GM12878 (cell line): ENCODE results near the gene TRPM6. TPM values are rescaled to one million over a fixed set of nuclear protein-coding genes. Genes with fewer than 3 reads are reported as not detected.

Experiments
- ATAC-seq: fragments of 200-7000 bp; cut with Tn5 transposase; 3 replicates; pipeline ENCODE4 v1.9.1; 2020; ENCODE audit warnings: mild to moderate bottlenecking, moderate library complexity
- BruUV-seq: library from RNA; stranded (reverse); fragments of 400-500 nt; replicated peaks from 2 replicates; lab custom pipeline; 2021; lab: Mats Ljungman, UMichigan
- CTCF ChIA-PET: fragments of 300-600 bp; sonication (Branson Sonifier 250); formaldehyde crosslinking; extraction: SDS; loops from one replicate; lab custom pipeline; 2021; ENCODE audit warnings: inconsistent platforms; lab: Yijun Ruan, JAX
- POLR2A ChIA-PET: fragments of 350-600 bp; formaldehyde crosslinking; extraction: SDS; loops from one replicate; lab custom pipeline; 2021; ENCODE audit warnings: inconsistent platforms; lab: Charles Lee
- RAD21 ChIA-PET: fragments of 300-600 bp; sonication (Branson Sonifier 250); formaldehyde crosslinking; loops from one replicate; lab custom pipeline; 2023; ENCODE audit warnings: antibody characterized with exemption; ENCODE audit not compliant: unreplicated experiment; lab: Charles Lee
- SMC1A ChIA-PET: fragments of 300-600 bp; sonication (Branson Sonifier 250); formaldehyde crosslinking; loops from one replicate; lab custom pipeline; 2023; ENCODE audit not compliant: unreplicated experiment, uncharacterized antibody; lab: Charles Lee
- DNase-seq: peaks from one replicate; pipeline ENCODE4 v3.0.0-alpha.2; 2011; ENCODE audit warnings: low read depth, low spot score
- FAIRE-seq: peaks from 3 replicates; lab custom pipeline; 2011; peaks lifted over from hg19 to GRCh38; lab: Jason Lieb, UNC
- H2AFZ ChIP-seq: 2 replicates; pipeline ENCODE4 v1.6.0; 2011; ENCODE audit warnings: low read depth, low read length, control low read depth; ENCODE audit not compliant: control insufficient read depth
- H3K27ac ChIP-seq: 2 replicates; pipeline ENCODE4 v1.5.1; 2011; ENCODE audit warnings: control low read depth; ENCODE audit not compliant: control insufficient read depth, insufficient read depth
- H3K27me3 ChIP-seq, 2 experiments: replicated peaks in 1 of 2; 2 replicates each; pipeline versions ENCODE4 v1.6.0 to v1.6.1; 2011; ENCODE audit warnings: low read length in 1 of 2; ENCODE audit not compliant: control insufficient read depth in 2 of 2, insufficient read depth in 2 of 2
- H3K36me3 ChIP-seq, 2 experiments: 2 replicates each; pipeline ENCODE4 v1.5.1; 2011; ENCODE audit warnings: low read length in 1 of 2; ENCODE audit not compliant: control insufficient read depth in 2 of 2, insufficient read depth in 2 of 2
- H3K4me1 ChIP-seq: 2 replicates; pipeline ENCODE4 v1.6.1; 2011; ENCODE audit warnings: mild to moderate bottlenecking, low read length, moderate library complexity, mixed read lengths; ENCODE audit not compliant: control insufficient read depth, insufficient read depth
- H3K4me2 ChIP-seq: 2 replicates; pipeline ENCODE4 v1.6.0; 2011; ENCODE audit warnings: control low read depth; ENCODE audit not compliant: control insufficient read depth, insufficient read depth
- H3K4me3 ChIP-seq: fragments of 200-600 bp; sonication (generic); 2 replicates; pipeline ENCODE4 v1.5.1; 2016
- H3K79me2 ChIP-seq: 2 replicates; pipeline ENCODE4 v1.6.0; 2011; ENCODE audit warnings: low read length; ENCODE audit not compliant: control insufficient read depth, insufficient read depth
- H3K9ac ChIP-seq: 2 replicates; pipeline ENCODE4 v1.8.0; 2011; ENCODE audit warnings: low read length, control low read depth, mixed read lengths; ENCODE audit not compliant: control insufficient read depth, insufficient read depth
- H3K9me3 ChIP-seq: replicated peaks from 3 replicates; pipeline ENCODE4 v1.5.1; 2011; ENCODE audit warnings: mild to moderate bottlenecking, low read length; ENCODE audit not compliant: control insufficient read depth, insufficient read depth
- H4K20me1 ChIP-seq: 2 replicates; pipeline ENCODE4 v1.6.0; 2011; ENCODE audit not compliant: control insufficient read depth, insufficient read depth
- BACH1 ChIP-seq: fragments of 450-650 bp; IDR thresholded peaks from 2 replicates; pipeline ENCODE4 v1.6.1; 2017; ENCODE audit warnings: mild to moderate bottlenecking, borderline replicate concordance
- BCL11A ChIP-seq: IDR thresholded peaks from 2 replicates; pipeline ENCODE4 v1.6.1; 2011; ENCODE audit warnings: low read depth, low read length
- DPF2 ChIP-seq: fragments of 450-650 bp; IDR thresholded peaks from 2 replicates; pipeline ENCODE4 v1.6.1; 2017; ENCODE audit warnings: mild to moderate bottlenecking
- EED ChIP-seq: sonication (generic); IDR thresholded peaks from 2 replicates; pipeline ENCODE4 v1.6.1; 2016; ENCODE audit warnings: antibody characterized with exemption, low read depth
- IKZF2 ChIP-seq, 2 experiments: fragments of 450-650 bp; IDR thresholded peaks; 2 replicates each; pipeline ENCODE4 v1.6.1; 2017; ENCODE audit warnings: mild to moderate bottlenecking in 2 of 2, moderate library complexity in 2 of 2
- JUNB ChIP-seq: IDR thresholded peaks from 2 replicates; pipeline ENCODE4 v1.6.1; 2016; ENCODE audit warnings: antibody characterized with exemption, mild to moderate bottlenecking
- LARP7 ChIP-seq: fragments of 450-650 bp; IDR thresholded peaks from 2 replicates; pipeline ENCODE4 v1.6.1; 2017; ENCODE audit warnings: mild to moderate bottlenecking
- PAX8 ChIP-seq: fragments of 450-650 bp; IDR thresholded peaks from 2 replicates; pipeline ENCODE4 v1.6.1; 2017; ENCODE audit warnings: mild to moderate bottlenecking, moderate library complexity
- PBX3 ChIP-seq: IDR thresholded peaks from 2 replicates; pipeline ENCODE4 v1.6.1; 2011; ENCODE audit warnings: mild to moderate bottlenecking, low read depth, low read length, moderate library complexity; ENCODE audit not compliant: insufficient replicate concordance
- PKNOX1 ChIP-seq: fragments of 450-650 bp; IDR thresholded peaks from 2 replicates; pipeline ENCODE4 v1.6.1; 2016; ENCODE audit warnings: mild to moderate bottlenecking
- RBBP5 ChIP-seq: fragments of 200-600 bp; sonication (generic); conservative IDR thresholded peaks from 2 replicates; pipeline ENCODE4 v1.6.1; 2016
- RUNX3 ChIP-seq: IDR thresholded peaks from 2 replicates; pipeline ENCODE4 v1.6.1; 2012; ENCODE audit warnings: low read length, inconsistent platforms
- TARDBP ChIP-seq: IDR thresholded peaks from 2 replicates; pipeline ENCODE4 v1.6.1; 2016; ENCODE audit warnings: borderline replicate concordance
- WGBS: methylation state at CpG from one replicate; pipeline ENCODE4 v1.1.6; 2016; ENCODE audit warnings: low lambda C conversion rate; ENCODE audit not compliant: insufficient replicate concordance, insufficient coverage; ENCODE audit errors: missing lambda C conversion rate; 5-methylcytosine and 5-hydroxymethylcytosine counted together
- in situ Hi-C: fragments of 300-500 bp; cut with MboI; formaldehyde crosslinking; loops from 9 replicates; pipeline ENCODE4 v1.14.3; 2018; ENCODE audit warnings: mixed read lengths
- intact Hi-C: fragments of 100-400 bp; cut with micrococcal nuclease; formaldehyde crosslinking; loops from one replicate; pipeline ENCODE4 v1.14.2; 2022; ENCODE audit not compliant: unreplicated experiment
- polyA plus RNA-seq, 11 experiments: library from polyadenylated mRNA; depleted of rRNA in 4 of 11; unstranded in 6 of 11; stranded (reverse) in 5 of 11; fragments of >200 nt; fragmentation: Nextera tagmentation in 4 of 11; fragmentation: Illumina TruSeq in 1 of 11; extraction: Ambion mirVana in 4 of 11; extraction: Trizol in 1 of 11; gene quantifications; 1 replicate in 1 of 11; 2 replicates in 10 of 11; pipeline versions ENCODE4 v1.2.1 to v1.2.3, GENCODE V29; 2011 to 2016; ENCODE audit warnings: inconsistent platforms in 2 of 11, missing spikeins in 2 of 11, low read depth in 1 of 11
- total RNA-seq, 4 experiments: library from RNA; depleted of rRNA in 3 of 4; stranded (reverse); fragments of >200 nt in 3 of 4; fragmentation: Illumina TruSeq in 1 of 4; extraction: Trizol in 1 of 4; gene quantifications; 2 replicates each; pipeline versions ENCODE4 v1.2.1 to v1.2.3, GENCODE V29; 2013 to 2021
- TF ChIP-seq, protein P1 (sequence below): fragments of 450-650 bp; IDR thresholded peaks from 2 replicates; pipeline ENCODE4 v1.6.1; 2017; ENCODE audit warnings: mild to moderate bottlenecking

Gene TRPM6
- total and polyA plus RNA-seq, 10 of the 15 experiments (the other 5 are each of a cell fraction or from before 2014, with no cell fraction given) = under 0.01 to 0.34 (median 0.05) TPM; not detected in 1

DNA sequence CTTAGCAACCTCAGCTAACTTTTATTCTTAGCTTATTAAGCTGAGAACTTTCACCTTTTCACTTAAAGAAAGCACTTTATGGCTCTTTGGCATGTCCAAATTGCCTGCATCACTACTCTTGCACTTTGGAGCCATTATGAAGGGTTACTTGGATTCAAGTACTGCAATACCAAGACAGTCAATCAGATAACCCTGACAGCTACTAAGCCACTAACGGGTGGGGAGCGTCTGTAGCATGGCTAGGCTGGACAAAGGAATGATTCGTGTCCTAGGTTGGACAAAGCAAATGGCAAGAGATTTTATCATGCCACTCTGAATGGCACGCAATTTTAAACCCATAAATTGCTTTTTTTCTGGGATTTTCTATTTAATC lies 39.6 kb downstream of the TRPM6 start:
- ChIA-PET RAD21 (no interaction called here), POLR2A (no interaction called here), SMC1A (no interaction called here), CTCF (interaction anchor here (1.8 kb wide), 1 partner anchor 69 kb away, joined by 3 read pairs; no protein-coding TSS in a partner anchor)
- no peak for TF ChIP-seq BACH1
- no peak for TF ChIP-seq RBBP5
- TF ChIP-seq, protein P1, sequence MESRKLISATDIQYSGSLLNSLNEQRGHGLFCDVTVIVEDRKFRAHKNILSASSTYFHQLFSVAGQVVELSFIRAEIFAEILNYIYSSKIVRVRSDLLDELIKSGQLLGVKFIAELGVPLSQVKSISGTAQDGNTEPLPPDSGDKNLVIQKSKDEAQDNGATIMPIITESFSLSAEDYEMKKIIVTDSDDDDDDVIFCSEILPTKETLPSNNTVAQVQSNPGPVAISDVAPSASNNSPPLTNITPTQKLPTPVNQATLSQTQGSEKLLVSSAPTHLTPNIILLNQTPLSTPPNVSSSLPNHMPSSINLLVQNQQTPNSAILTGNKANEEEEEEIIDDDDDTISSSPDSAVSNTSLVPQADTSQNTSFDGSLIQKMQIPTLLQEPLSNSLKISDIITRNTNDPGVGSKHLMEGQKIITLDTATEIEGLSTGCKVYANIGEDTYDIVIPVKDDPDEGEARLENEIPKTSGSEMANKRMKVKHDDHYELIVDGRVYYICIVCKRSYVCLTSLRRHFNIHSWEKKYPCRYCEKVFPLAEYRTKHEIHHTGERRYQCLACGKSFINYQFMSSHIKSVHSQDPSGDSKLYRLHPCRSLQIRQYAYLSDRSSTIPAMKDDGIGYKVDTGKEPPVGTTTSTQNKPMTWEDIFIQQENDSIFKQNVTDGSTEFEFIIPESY = no peak
- no peak for TF ChIP-seq LARP7
- H3K4me3 ChIP-seq = no peak overlapping the region
- 60% methylated on average over 4 of the region's 4 CpGs for WGBS
- peak; percentile 63 for ATAC-seq
- no peaks in the 10 kb centered on the region for H3K27me3 ChIP-seq
- intact Hi-C loops (loop anchor here (5.0 kb wide), 1 partner anchor 229 kb away; no protein-coding TSS in a partner anchor), in situ Hi-C loops (no loop called here)
- no peaks in the 10 kb centered on the region for H3K9me3 ChIP-seq
- no peaks in the 10 kb centered on the region for H3K4me1 ChIP-seq
- no peaks in the 10 kb centered on the region for H3K36me3 ChIP-seq
- no peak for DNase-seq
- no peak for FAIRE-seq
- no peak overlapping the region for H2AFZ ChIP-seq
- no peak overlapping the region for H3K27ac ChIP-seq
- no TSS peak for BruUV-seq
- H3K4me2 ChIP-seq = no peak overlapping the region
- no peaks in the 10 kb centered on the region for H3K79me2 ChIP-seq
- no peaks in the 10 kb centered on the region for H4K20me1 ChIP-seq
- H3K9ac ChIP-seq = no peak overlapping the region

DNA sequence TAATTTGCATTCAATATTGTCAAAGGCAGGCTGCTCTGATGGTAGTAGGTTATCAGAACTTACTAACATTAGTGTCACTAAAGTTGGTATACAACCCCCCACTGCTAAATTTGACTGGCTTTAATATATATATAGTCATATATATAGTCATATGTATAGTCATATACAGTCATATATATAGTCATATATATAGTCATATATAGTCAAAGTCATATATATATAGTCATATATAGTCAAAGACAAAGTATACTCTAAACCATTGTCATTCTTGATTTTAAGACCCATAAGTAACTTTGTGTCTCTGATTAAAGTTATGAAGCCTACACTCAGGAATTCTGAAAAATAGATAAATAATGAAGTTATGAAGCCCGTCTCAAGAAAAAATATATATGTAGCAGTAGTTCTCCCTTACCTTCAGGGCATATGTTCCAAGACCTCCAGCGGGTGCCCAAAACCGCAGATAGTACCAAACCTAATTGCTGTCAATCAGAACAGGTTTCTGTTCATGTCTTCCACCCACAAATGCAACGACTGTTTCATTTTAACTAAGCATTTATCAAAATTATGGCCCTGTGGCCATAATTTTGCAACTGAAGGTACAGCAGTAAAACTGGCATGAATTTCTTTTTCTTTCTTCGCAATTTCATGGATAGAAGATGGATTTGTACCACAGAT lies 40.1 kb downstream of the TRPM6 start:
- peak; percentile 71 for TF ChIP-seq PBX3
- peak; percentile 57; the same call in 1 of the 2 replicates for TF ChIP-seq JUNB
- TF ChIP-seq PAX8 = no peak
- TF ChIP-seq BACH1 = no peak
- 0 out of 2 replicates have a peak, but pooled peaks have one; percentile 30 for TF ChIP-seq EED
- peak; percentile 68 for TF ChIP-seq RUNX3
- 0 out of 4 replicates have a peak, but pooled peaks of 1 of the 2 experiments have one; percentile 21 for TF ChIP-seq IKZF2 (IDR thresholded peaks at IDR 0.05)
- no peak for TF ChIP-seq TARDBP
- peak; percentile 88 for TF ChIP-seq PKNOX1
- TF ChIP-seq DPF2 = no peak
- 0 out of 2 replicates have a peak, but pooled peaks have one; percentile 32 for TF ChIP-seq BCL11A
- TF ChIP-seq, all 136 proteins: peak for 7
- no peak overlapping the region for H2AFZ ChIP-seq
- no peaks in the 10 kb centered on the region for H3K27me3 ChIP-seq
- H3K79me2 ChIP-seq = no peaks in the 10 kb centered on the region
- intact Hi-C loops = loop anchor here (5.0 kb wide), 1 partner anchor 230 kb away; no protein-coding TSS in a partner anchor
- no peak for FAIRE-seq
- DNase-seq = no peak
- ChIA-PET SMC1A (no interaction called here), POLR2A (no interaction called here), RAD21 (no interaction called here), CTCF (interaction anchor here (1.8 kb wide), 1 partner anchor 68 kb away, joined by 3 read pairs; no protein-coding TSS in a partner anchor)
- H3K4me1 ChIP-seq = no peaks in the 10 kb centered on the region
- no peaks in the 10 kb centered on the region for H3K9me3 ChIP-seq
- H3K4me2 ChIP-seq = no peak overlapping the region; the same call in 1 of the 2 replicates
- H3K4me3 ChIP-seq = no peak overlapping the region
- no TSS peak for BruUV-seq
- in situ Hi-C loops = no loop called here
- ATAC-seq = peak; percentile 71
- no peaks in the 10 kb centered on the region for H4K20me1 ChIP-seq
- no peak overlapping the region for H3K9ac ChIP-seq
- no peaks in the 10 kb centered on the region for H3K36me3 ChIP-seq
- H3K27ac ChIP-seq = no peak overlapping the region
- WGBS = 1% methylated on average over 5 of the region's 5 CpGs
